CD4-positive, alpha-beta T cell treated with Interleukin-6 at 100 ng/mL for 8 hours (primary cell): ENCODE data around the gene SYNPO.

Experiments used
- DNase-seq: peaks from one replicate; pipeline ENCODE4 v3.0.0-alpha.2; 2020; ENCODE audit warnings: mixed read lengths, low spot score

Gene SYNPO

GRCh38 chr5:150658121-150658520 is 17.7 kb downstream of the SYNPO start:
- no peak for DNase-seq

GRCh38 chr5:150658699-150659265 is 18.3 kb downstream of the SYNPO start:
- no peak for DNase-seq

GRCh38 chr5:150659360-150660107 is 19.1 kb downstream of the SYNPO start:
- no peak for DNase-seq

GRCh38 chr5:150660108-150660831 is 19.8 kb downstream of the SYNPO start:
- DNase-seq = no peak

GRCh38 chr5:150661086-150661485 is 20.6 kb downstream of the SYNPO start, which contains the start of gene MYOZ3:
Gene MYOZ3 (plus strand): TSS chr5:150661251. CDS start chr5:150662942, 1,691 bp downstream.
- no peak for DNase-seq

GRCh38 chr5:150661821-150662596 is 21.5 kb downstream of the SYNPO start:
- DNase-seq = no peak

GRCh38 chr5:150662731-150663516 is 22.5 kb downstream of the SYNPO start:
- DNase-seq = no peak

GRCh38 chr5:150663936-150664335 is 23.5 kb downstream of the SYNPO start:
- no peak for DNase-seq

GRCh38 chr5:150665044-150665443 is 24.6 kb downstream of the SYNPO start:
- DNase-seq = no peak

- no peak for DNase-seq
Observed at GRCh38 chr5:150670275-150670947, 30.0 kb downstream of the SYNPO start.

- DNase-seq = no peak
Observed at GRCh38 chr5:150670948-150671310, 30.5 kb downstream of the SYNPO start.

- DNase-seq = no peak
Observed at GRCh38 chr5:150671509-150672236, 31.2 kb downstream of the SYNPO start.

- DNase-seq = peak; percentile 23
Observed at GRCh38 chr5:150672237-150672883, 31.9 kb downstream of the SYNPO start.

GRCh38 chr5:150672884-150673275 is 32.4 kb downstream of the SYNPO start:
- no peak for DNase-seq

- DNase-seq = no peak
Observed at GRCh38 chr5:150674341-150674821, 33.9 kb downstream of the SYNPO start.

GRCh38 chr5:150675069-150675468 is 34.6 kb downstream of the SYNPO start:
- no peak for DNase-seq

- DNase-seq = no peak
Observed at GRCh38 chr5:150676578-150676977, 36.1 kb downstream of the SYNPO start.

GRCh38 chr5:150689120-150689519 is 48.7 kb downstream of the SYNPO start:
- no peak for DNase-seq

GRCh38 chr5:150690760-150691159 is 50.3 kb downstream of the SYNPO start:
- no peak for DNase-seq

GRCh38 chr5:150692276-150692675 is 51.8 kb downstream of the SYNPO start:
- no peak for DNase-seq
